ENCODE data around the gene MTMR12. TPM values are rescaled to one million over a fixed set of nuclear protein-coding genes. Genes with fewer than 3 reads are reported as not detected.
"Not testable (repeated sequence)": the region's sequence is repeated elsewhere in the genome, so short reads cannot be mapped to it uniquely, and the experiment has no call there.

MTMR12 gene
- total RNA-seq, 1 experiment from 2014 or later: 23.8 TPM

DNA sequence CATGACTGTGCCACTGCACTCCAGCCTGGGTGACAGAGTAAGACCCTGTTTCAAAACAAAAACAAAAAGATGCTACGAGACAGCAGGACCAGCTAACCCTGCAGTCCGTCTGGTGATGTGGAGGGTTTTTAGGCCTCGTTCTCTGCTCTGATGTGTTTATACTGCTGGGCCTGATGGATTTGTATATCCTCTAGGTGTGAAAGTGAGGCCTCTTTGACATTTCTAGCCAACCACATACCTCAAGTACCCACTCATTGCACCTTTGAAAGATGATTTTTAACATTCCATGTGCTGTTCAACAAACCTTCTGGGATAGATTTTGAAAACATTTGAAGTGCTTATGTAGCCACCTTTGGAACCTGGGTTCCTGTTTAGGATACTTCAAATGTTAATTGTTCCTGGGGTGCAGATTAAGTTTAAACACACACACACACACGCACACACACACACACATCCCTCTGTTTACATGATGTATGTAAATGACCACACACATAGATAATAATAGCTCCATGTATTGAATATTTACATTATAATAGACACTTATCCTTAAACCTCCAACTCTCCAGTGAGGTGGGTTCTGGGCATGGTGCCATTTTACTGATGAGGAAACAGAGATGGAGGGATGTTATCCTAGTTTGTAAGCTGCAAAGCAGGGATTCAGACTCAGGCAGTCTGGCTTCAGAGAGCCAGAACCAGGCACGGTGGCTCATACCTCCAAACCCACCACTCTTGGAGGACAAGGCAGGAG lies 89.8 kb downstream of the MTMR12 start:
- no peak for DNase-seq (ENCODE audit: low spot score)
- in situ Hi-C loops (cut with HindIII; ENCODE audit: low sequenced_read_pairs): no loop called here

DNA sequence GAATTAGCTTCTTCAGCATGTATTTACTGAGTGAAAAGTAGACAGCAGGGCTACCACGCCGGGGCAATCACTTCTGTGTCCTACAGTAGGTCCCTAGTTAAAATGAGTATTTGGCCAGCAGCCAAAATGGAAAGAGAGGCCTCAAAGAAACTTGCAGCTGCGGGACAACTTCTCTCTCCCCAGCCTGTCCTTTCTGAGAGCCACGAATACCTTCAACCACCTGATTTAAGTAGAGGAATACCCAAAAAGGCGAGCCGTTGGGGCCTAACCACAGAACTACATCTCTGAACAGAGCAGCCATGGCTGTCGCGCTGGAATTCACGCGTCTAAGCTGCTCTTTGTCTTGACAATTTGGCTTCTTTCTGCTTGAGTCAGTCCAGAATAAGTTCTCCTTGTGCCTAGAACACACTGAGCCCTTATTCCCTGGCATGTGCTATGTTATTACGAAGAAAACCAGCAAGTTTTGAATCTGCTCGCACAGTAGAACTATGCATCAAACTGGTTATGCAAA lies 94.8 kb downstream of the MTMR12 start:
- in situ Hi-C loops (cut with HindIII; ENCODE audit: low sequenced_read_pairs): no loop called here
- DNase-seq (ENCODE audit: low spot score): no peak

DNA sequence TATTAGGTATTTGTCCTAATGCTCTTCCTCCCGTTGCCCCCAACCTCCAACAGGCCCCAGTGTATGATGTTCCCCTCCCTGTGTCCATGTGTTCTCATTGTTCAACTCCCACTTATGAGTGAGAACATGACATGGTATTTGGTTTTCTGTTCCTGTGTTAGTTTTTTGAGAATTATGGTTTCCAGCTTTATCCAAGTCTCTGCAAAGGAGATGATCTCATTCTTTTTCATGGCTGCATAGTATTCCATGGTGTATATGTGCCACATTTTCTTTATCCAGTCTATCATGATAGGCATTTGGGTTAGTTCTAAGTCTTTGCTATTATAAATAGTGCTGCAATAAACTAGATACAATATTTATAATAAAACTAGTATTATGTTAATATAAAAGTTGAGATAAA lies 98.4 kb downstream of the MTMR12 start:
- in situ Hi-C loops (cut with HindIII; ENCODE audit: low sequenced_read_pairs); DNase-seq (ENCODE audit: low spot score): not testable (repeated sequence)

DNA sequence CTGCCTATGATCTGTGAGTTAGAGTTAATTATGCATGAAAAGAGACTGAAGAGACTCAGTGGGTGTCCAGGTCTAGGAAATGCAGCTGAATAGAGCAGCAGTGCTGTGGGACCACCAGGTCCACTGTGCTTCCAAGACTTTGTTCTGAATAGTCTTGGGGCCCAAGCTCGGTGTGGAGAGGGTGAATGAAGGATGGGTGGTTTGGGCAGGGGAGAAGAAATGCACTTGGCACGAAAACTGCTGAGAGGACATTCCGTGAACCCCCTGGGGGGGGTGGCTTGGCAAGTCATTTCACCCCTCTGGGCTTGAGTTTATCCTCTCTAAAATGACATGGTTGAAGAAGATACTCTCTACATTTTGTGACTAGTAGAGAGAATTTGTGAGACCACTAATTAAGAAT lies 102.6 kb downstream of the MTMR12 start:
- in situ Hi-C loops (cut with HindIII; ENCODE audit: low sequenced_read_pairs): no loop called here
- DNase-seq (ENCODE audit: low spot score): no peak

DNA sequence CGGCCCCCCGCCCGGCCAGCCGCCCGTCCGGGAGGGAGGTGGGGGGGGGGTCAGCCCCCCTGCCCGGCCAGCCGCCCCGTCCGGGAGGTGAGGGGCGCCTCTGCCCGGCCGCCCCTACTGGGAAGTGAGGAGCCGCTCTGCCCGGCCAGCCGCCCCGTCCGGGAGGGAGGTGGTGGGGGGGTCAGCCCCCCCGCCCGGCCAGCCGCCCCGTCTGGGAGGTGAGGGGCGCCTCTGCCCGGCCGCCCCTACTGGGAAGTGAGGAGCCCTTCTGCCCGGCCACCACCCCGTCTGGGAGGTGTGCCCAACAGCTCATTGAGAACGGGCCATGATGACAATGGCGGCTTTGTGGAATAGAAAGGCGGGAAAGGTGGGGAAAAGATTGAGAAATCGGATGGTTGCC lies 103.9 kb downstream of the MTMR12 start:
- in situ Hi-C loops (cut with HindIII; ENCODE audit: low sequenced_read_pairs): not testable (repeated sequence)

DNA sequence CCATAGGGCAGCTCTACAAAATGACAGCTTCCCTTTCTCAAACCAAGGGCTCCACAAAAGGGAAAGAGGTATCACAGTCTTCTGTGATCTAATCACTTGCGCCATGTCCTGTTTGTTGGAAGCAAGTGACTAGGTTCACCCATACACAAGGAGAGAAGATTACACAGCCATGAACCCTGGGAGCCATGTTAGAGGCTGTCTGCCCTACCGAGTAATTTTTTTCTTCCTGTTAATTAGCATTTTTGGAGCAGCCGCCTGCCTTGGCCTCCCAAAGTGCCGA lies 105.4 kb downstream of the MTMR12 start:
- in situ Hi-C loops (cut with HindIII; ENCODE audit: low sequenced_read_pairs): no loop called here

More for the DNA sequence above, 103.9 kb downstream of the MTMR12 start:
- DNase-seq (ENCODE audit: low spot score): not testable (repeated sequence)

DNA sequence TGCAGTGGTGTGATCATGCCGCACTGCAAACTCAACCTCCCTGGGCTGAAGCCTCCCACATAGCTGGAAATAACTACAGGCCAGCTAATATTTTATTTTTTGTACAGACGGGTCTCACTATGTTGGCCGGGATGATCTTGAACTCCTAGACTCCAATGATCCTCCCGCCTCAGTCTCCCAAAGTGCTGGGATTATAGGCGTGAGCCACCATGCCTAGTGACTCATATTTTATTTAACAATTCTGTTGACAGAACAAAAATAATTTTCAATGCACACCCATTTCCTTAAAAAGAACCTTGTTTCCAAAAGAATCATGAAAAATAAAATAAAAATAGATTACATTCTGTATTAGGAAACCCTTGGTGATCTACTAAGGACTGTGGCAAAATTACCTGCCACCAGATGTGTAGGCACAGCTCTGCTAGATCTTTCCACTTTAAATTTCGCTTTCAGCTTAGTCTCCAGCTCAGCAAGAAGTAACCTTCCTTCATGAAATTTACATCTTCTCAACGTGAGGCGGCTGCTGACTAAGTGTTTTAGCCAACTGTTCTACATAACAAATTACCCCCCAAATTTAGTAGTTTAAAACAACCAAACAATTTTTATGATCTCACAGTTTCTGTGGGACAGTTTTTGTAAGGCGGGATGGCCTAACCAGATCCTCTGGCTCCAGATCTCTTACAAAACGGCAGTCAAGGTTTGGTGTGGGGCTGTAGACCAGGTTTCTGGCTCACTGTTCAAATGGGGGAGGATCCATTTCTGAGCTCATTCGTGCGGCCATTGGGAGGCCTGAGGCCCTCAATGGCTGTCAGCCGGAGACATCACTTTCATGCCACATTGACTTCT lies 106.0 kb downstream of the MTMR12 start:
- in situ Hi-C loops (cut with HindIII; ENCODE audit: low sequenced_read_pairs): no loop called here
- no peak for DNase-seq (ENCODE audit: low spot score)

More for the DNA sequence above, 105.4 kb downstream of the MTMR12 start:
- no peak for DNase-seq (ENCODE audit: low spot score)

DNA sequence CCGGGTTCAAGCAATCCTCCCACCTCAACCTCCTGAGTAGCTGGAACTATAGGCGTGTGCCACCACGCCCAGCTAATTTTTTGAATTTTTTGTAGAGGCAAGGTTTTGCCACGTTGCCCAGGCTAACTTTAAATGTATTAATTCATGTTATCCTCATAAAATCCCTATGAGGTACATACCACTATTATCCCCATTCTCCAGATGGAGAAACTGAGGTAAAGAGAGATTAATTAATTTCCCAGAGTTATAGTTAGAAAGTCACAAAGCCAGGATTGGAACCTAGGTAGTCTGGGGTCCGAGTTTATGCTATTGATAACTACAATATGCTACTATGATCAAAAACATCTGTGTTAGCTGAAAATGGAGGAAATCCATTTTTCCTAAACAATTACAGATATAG lies 106.7 kb downstream of the MTMR12 start:
- in situ Hi-C loops (cut with HindIII; ENCODE audit: low sequenced_read_pairs): no loop called here
- DNase-seq (ENCODE audit: low spot score): no peak

DNA sequence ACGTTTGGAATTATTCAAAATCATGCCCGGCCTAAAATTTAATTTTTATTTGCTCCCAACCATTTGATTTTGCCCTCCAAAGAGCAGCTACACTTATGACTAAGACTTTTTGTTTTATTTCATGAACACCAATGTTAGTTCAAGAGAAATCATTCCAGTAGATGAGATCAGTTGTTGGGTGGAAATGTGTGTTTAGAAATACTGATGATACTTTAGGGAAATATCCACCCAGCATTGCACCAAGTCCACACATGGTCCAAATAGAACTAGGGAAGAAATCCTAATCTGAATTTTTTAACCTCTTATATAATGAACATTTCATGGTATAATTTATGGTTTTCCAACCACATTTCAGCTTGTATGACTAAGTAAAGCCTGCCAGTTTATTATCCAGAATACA lies 110.3 kb downstream of the MTMR12 start:
- no peak for DNase-seq (ENCODE audit: low spot score)
- in situ Hi-C loops (cut with HindIII; ENCODE audit: low sequenced_read_pairs): no loop called here

DNA sequence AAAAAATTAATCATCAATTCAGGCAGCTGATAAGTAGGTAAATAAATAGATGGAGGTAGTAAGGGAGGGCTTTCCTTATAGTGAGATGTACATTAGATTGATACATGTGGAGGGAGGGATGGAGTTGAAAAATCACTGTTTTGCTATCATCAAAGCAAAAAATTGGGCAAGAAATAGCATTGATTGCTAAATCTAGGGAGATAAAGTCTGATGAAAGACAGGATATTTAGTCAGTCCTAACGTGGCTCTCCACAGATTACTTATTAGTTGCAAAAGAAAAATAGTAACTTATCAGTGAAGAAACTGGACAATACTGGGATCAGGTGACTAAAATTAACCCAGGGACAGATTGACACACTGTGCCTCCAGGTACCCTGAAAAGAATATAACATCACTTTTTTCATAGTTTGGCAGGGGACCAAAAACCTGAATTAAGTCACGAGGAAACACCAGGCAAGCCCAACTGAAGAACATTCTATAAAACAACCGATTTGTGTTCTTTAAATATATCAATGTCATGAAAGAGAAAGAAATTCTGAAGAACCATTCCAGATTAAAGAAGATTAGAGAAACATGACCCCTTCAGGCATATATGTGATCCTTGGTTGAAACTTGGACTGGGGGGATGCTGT lies 111.5 kb downstream of the MTMR12 start:
- in situ Hi-C loops (cut with HindIII; ENCODE audit: low sequenced_read_pairs): no loop called here
- no peak for DNase-seq (ENCODE audit: low spot score)

DNA sequence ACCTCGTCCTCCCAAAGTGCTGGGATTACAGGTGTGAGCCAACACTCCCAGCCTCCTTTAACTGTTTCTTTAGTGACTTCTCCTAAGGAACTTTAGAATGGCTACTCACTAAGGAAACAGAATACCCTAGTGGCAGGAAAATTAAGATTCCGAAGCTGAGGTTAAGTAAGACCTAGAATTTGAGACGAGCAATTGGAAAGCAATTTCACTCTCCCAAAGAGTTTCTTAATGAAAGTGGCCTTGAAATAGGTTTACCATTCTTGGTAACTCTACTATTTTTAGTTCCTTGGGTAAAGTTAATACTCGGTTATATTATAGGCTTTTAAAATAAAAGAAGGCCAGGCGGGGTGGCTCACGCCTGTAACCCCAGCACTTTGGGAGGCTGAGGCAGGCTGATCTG lies 115.7 kb downstream of the MTMR12 start:
- in situ Hi-C loops (cut with HindIII; ENCODE audit: low sequenced_read_pairs): no loop called here
- DNase-seq (ENCODE audit: low spot score): no peak

DNA sequence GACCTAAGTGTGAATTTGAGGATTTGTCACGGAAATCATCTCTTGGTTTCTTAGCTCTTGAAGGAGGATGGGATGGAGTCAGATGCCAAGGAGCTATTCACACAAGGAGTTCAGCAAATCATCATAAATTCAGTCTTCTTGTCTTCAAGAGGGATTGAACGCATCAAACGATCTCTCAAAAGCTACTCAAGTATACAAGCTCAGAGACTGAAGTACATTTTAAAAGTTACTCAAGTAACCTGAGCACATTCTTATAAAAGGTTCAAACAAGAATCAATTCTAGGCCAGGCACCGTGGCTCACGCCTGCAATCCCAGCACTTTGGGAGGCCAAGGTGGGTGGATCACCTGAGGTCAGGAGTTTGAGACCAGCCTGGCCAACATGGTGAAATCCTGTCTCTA lies 117.5 kb downstream of the MTMR12 start:
- DNase-seq (ENCODE audit: low spot score): no peak
- in situ Hi-C loops (cut with HindIII; ENCODE audit: low sequenced_read_pairs): no loop called here

DNA sequence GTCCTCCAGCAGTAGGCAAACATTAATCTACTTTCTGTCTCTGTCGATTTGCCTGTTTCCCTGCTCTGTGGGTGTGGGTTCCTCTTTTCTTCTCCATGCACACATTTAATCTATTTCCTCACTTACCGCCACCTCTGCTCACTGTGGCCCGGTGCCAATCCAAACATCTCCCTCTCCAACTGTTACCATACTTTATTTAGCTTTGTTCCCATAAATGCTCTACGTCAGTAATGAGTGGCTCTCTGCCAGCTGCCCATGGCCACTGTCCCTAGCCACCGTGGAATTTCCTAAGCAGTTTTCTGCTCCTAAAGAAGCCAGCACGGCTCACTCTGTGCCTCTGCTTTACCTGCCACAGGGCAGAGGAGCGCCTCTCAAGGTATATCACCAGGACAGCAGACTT lies 119.1 kb downstream of the MTMR12 start:
- in situ Hi-C loops (cut with HindIII; ENCODE audit: low sequenced_read_pairs): no loop called here
- DNase-seq (ENCODE audit: low spot score): no peak

DNA sequence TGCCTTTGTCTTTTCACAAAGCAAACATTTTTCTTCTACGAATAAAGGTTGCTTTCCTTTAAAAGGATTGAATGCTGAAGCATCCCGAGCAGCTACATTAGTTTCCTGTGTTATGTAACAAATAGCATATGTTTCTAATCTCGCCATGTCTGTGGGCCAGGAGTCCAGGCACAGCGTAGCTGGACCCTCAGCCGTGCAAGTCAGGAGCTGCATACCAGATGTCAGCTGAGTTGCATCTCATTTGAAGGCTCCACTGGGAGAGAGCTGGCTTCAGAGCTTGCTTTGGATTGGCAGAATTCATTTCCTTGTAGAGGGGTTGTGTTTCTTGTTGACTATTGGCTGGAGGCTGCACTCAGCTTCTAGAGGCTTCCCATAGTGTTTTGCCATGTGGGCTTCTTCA lies 122.6 kb downstream of the MTMR12 start:
- DNase-seq (ENCODE audit: low spot score): no peak
- in situ Hi-C loops (cut with HindIII; ENCODE audit: low sequenced_read_pairs): no loop called here

DNA sequence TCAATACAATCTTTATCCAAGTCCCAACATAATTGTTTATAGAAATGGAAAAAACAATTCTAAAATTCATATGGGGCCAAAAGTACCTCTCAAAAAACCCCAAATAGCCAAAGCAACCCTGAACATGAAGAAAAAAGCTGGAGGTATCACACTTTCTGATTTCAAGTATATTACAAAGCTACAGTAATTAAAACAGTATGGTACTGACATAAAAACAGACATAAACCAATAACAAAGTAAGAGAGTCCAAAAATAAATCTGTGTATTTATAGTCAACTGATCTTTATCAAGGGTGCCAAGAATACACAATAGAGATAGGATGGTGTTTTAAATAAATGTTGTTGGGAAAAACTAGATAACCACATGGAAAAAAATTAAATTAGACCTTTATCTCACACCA lies 125.1 kb downstream of the MTMR12 start:
- no peak for DNase-seq (ENCODE audit: low spot score)
- in situ Hi-C loops (cut with HindIII; ENCODE audit: low sequenced_read_pairs): no loop called here

DNA sequence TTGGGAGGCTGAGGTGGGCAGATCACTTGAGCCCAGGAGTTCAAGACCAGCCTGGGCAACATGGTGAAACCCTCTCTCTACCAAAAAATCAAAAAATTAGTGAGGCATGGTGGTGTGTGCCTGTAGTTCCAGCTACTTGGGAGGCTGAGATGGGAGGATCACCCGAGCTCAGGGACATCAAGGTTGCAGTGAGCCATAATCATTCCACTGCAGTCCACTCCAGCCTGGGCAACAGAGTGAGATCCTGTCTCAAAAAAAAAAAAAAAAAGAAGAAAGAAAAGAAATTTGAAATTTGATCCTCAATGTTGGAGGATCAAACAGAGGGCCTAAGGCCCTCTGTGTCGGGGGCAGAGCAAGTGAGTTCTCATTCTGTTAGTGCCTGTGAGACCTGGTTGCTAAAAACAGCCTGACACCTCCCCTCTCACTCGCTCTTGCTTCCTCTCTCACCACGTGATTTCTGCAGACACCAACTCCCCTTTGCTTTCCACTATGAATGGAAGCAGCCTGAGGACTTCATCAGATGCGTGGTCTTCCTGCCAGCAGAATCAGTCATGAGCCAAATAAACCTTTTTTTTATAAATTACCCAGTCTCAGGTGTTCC lies 130.2 kb downstream of the MTMR12 start:
- DNase-seq (ENCODE audit: low spot score): no peak
- in situ Hi-C loops (cut with HindIII; ENCODE audit: low sequenced_read_pairs): no loop called here
